SU-DHL-6 (cell line): ENCODE measurements around the gene RAB11FIP2.

Experiments
- H2AFZ ChIP-seq: fragments of 200-600 bp; sonication (generic); 2 replicates; pipeline ENCODE4 v1.6.1; 2014; ENCODE audit warnings: low read depth, mild to moderate bottlenecking, moderate library complexity, mixed read lengths, antibody characterized with exemption, low read length; ENCODE audit not compliant: severe bottlenecking
- H3F3A ChIP-seq: fragments of 200-600 bp; shearing (Covaris generic); 2 replicates; pipeline ENCODE4 v1.6.0; 2016; ENCODE audit warnings: antibody characterized with exemption, mild to moderate bottlenecking; ENCODE audit not compliant: insufficient read depth
- H3K27ac ChIP-seq: fragments of 200-600 bp; sonication (generic); 2 replicates; pipeline ENCODE4 v1.5.1; 2016; ENCODE audit warnings: low read depth, mild to moderate bottlenecking, low read length, moderate library complexity, mixed read lengths
- H3K27me3 ChIP-seq: fragments of 200-600 bp; sonication (generic), shearing (Covaris generic); 2 replicates; pipeline ENCODE4 v1.6.0; 2014; ENCODE audit warnings: mild to moderate bottlenecking, low read length
- H3K36me3 ChIP-seq: fragments of 200-600 bp; sonication (generic); 2 replicates; pipeline ENCODE4 v1.6.1; 2014; ENCODE audit warnings: mild to moderate bottlenecking, low read length, mixed read lengths
- H3K4me2 ChIP-seq: fragments of 300-600, 200-600 bp; shearing (Covaris generic), sonication (generic); 2 replicates; pipeline ENCODE4 v1.6.0; 2014; ENCODE audit warnings: low read length, low read depth, mild to moderate bottlenecking; ENCODE audit not compliant: poor library complexity, severe bottlenecking
- H3K4me3 ChIP-seq: fragments of 200-600 bp; sonication (generic); 2 replicates; pipeline ENCODE4 v1.5.1; 2014; ENCODE audit warnings: antibody characterized with exemption, low read length, mild to moderate bottlenecking, mixed read lengths; ENCODE audit not compliant: insufficient read depth, poor library complexity, severe bottlenecking
- H3K79me2 ChIP-seq: fragments of 200-600 bp; sonication (generic); 2 replicates; pipeline ENCODE4 v1.6.1; 2014; ENCODE audit warnings: mild to moderate bottlenecking, low read length, moderate library complexity; ENCODE audit not compliant: insufficient read depth
- H3K9ac ChIP-seq: fragments of 200-600 bp; sonication (generic); 2 replicates; pipeline ENCODE4 v1.7.0; 2014; ENCODE audit warnings: mild to moderate bottlenecking, low read length
- H3K9me2 ChIP-seq: fragments of 200-600 bp; sonication (generic); replicated peaks from 2 replicates; pipeline ENCODE4 v1.6.1; 2014; ENCODE audit warnings: low read length; ENCODE audit not compliant: insufficient read depth
- H3K9me3 ChIP-seq: fragments of 200-600 bp; sonication (generic); 2 replicates; pipeline ENCODE4 v1.6.1; 2014; ENCODE audit warnings: low read length, mixed read lengths; ENCODE audit not compliant: insufficient read depth
- H4K20me1 ChIP-seq: fragments of 200-600 bp; sonication (generic); 2 replicates; pipeline ENCODE4 v1.6.1; 2014; ENCODE audit warnings: low read depth, mild to moderate bottlenecking, antibody characterized with exemption, low read length, moderate library complexity, mixed read lengths
- EZH2phosphoT487 ChIP-seq: fragments of 200-600 bp; sonication (generic), shearing (Covaris generic); conservative IDR thresholded peaks from 2 replicates; pipeline ENCODE4 v1.6.1; 2018; ENCODE audit warnings: mild to moderate bottlenecking, antibody characterized with exemption, low read length, moderate library complexity, mixed read lengths
- TF ChIP-seq, protein P1 (sequence below): fragments of 200-600 bp; sonication (generic); IDR thresholded peaks from one replicate; pipeline ENCODE4 v1.5.1; 2017; ENCODE audit warnings: antibody characterized with exemption, mild to moderate bottlenecking, low read length, moderate library complexity; ENCODE audit not compliant: insufficient read depth, poor library complexity, severe bottlenecking

The RAB11FIP2 gene

DNA sequence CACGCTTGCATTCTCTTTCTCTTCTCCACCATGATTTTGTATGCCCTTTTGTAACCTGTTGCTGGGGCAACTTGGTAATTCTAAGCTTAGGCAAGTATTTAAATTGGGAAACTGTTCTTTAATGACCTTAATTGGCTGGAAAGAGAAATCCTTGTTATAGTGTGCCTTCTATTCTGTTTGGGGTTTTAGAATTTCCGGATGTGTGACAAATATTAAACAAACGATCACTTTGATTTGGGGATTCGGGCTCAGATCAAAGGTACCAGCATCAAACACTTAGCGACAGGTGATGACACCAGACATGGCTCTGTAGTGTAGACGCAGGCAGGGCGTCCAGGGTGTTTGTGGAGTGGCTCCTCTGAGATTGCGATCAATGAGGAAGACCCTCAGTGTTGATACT, 55.0 kb downstream of the RAB11FIP2 start:
- H3K9me2 ChIP-seq: no peaks in the 10 kb centered on the region
- no peaks in the 10 kb centered on the region for H3F3A ChIP-seq
- H3K36me3 ChIP-seq: no peaks in the 10 kb centered on the region
- H4K20me1 ChIP-seq: no peaks in the 10 kb centered on the region
- H3K79me2 ChIP-seq: no peaks in the 10 kb centered on the region
- no peak overlapping the region for H2AFZ ChIP-seq
- no peak overlapping the region for H3K4me2 ChIP-seq
- H3K9ac ChIP-seq: no peak overlapping the region
- H3K9me3 ChIP-seq: no peaks in the 10 kb centered on the region
- H3K27ac ChIP-seq: no peak overlapping the region
- no peak for TF ChIP-seq EZH2phosphoT487
- TF ChIP-seq, protein P1, sequence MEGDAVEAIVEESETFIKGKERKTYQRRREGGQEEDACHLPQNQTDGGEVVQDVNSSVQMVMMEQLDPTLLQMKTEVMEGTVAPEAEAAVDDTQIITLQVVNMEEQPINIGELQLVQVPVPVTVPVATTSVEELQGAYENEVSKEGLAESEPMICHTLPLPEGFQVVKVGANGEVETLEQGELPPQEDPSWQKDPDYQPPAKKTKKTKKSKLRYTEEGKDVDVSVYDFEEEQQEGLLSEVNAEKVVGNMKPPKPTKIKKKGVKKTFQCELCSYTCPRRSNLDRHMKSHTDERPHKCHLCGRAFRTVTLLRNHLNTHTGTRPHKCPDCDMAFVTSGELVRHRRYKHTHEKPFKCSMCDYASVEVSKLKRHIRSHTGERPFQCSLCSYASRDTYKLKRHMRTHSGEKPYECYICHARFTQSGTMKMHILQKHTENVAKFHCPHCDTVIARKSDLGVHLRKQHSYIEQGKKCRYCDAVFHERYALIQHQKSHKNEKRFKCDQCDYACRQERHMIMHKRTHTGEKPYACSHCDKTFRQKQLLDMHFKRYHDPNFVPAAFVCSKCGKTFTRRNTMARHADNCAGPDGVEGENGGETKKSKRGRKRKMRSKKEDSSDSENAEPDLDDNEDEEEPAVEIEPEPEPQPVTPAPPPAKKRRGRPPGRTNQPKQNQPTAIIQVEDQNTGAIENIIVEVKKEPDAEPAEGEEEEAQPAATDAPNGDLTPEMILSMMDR: no peak
- no peak overlapping the region for H3K4me3 ChIP-seq
- no peaks in the 10 kb centered on the region for H3K27me3 ChIP-seq

DNA sequence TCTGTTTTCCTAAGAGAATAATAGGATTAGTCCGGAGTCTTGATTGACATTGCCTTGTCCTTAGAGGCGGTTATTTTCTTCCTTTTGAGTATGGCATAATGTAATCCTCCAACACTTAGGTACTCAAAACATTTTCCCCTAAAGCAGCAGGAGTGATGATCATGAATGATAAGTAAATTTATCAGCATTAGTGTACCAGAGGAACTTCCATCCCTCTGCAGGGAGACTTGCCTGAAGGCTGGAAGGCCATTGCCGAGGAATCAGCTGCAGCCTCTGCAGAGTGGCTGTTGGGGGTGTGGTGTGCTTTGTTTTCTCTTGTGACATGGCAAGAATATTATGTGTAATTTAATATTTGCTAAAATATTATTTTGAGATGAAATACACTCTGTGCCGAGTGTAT, 56.8 kb downstream of the RAB11FIP2 start:
- no peaks in the 10 kb centered on the region for H3K36me3 ChIP-seq
- no peak overlapping the region for H2AFZ ChIP-seq
- no peaks in the 10 kb centered on the region for H3K79me2 ChIP-seq
- no peaks in the 10 kb centered on the region for H4K20me1 ChIP-seq
- H3K9me3 ChIP-seq: no peaks in the 10 kb centered on the region
- no peak overlapping the region for H3K4me3 ChIP-seq
- H3K9me2 ChIP-seq: no peaks in the 10 kb centered on the region
- no peak overlapping the region for H3K9ac ChIP-seq
- H3K4me2 ChIP-seq: no peak overlapping the region
- no peak overlapping the region for H3K27ac ChIP-seq
- TF ChIP-seq, protein P1: no peak
- H3K27me3 ChIP-seq: no peaks in the 10 kb centered on the region
- no peaks in the 10 kb centered on the region for H3F3A ChIP-seq

- Histone ChIP-seq H3K9me3 (no peaks in the 10 kb centered on the region), H3K9me2 (no peaks in the 10 kb centered on the region), H3K79me2 (no peaks in the 10 kb centered on the region), H3K4me2 (no peak overlapping the region), H3K4me3 (no peak overlapping the region), H3F3A (no peaks in the 10 kb centered on the region), H3K9ac (no peak overlapping the region), H3K27me3 (no peaks in the 10 kb centered on the region), H4K20me1 (no peaks in the 10 kb centered on the region), H2AFZ (no peak overlapping the region), H3K36me3 (no peaks in the 10 kb centered on the region), H3K27ac (no peak overlapping the region)
- TF ChIP-seq, protein P1: no peak
- TF ChIP-seq EZH2phosphoT487: no peak
Measured at GRCh38 chr10:117988814-117989213, 57.9 kb downstream of the RAB11FIP2 start.
